Left ventricle myocardium inferior (tissue), 1 donor: Measurements from ENCODE around the gene TACR2. TPM values are rescaled to one million over a fixed set of nuclear protein-coding genes. Genes with fewer than 3 reads are reported as not detected.

Experiments
- DNase-seq: peaks from one replicate; pipeline ENCODE4 v3.0.0-alpha.2; 2020
- H3K27ac ChIP-seq: fragments of 200-600 bp; replicated peaks from 2 replicates; pipeline ENCODE4 v1.8.0; 2021
- H3K27me3 ChIP-seq: fragments of 200-600 bp; 2 replicates; pipeline ENCODE4 v1.8.0; 2021; ENCODE audit warnings: low read depth
- H3K36me3 ChIP-seq: fragments of 200-600 bp; 2 replicates; pipeline ENCODE4 v1.8.0; 2021
- H3K4me1 ChIP-seq: fragments of 200-600 bp; 2 replicates; pipeline ENCODE4 v1.8.0; 2021
- H3K4me3 ChIP-seq: fragments of 200-600 bp; 2 replicates; pipeline ENCODE4 v1.8.0; 2021; ENCODE audit warnings: mild to moderate bottlenecking, moderate library complexity
- H3K9me3 ChIP-seq: fragments of 200-600 bp; replicated peaks from 2 replicates; pipeline ENCODE4 v1.8.0; 2021
- CTCF ChIP-seq: fragments of 200-600 bp; IDR thresholded peaks from 2 replicates; pipeline ENCODE4 v1.8.0; 2021; ENCODE audit warnings: antibody characterized with exemption, mild to moderate bottlenecking, borderline replicate concordance
- intact Hi-C: fragments of 100-400 bp; cut with micrococcal nuclease; formaldehyde crosslinking; loops from one replicate; pipeline ENCODE4 v1.11.0; 2022
- total RNA-seq: library from RNA; stranded (reverse); fragmentation: NEBNext Ultra II Directional; extraction: Animal tissue kit (Norgen Biotek cat#: 25700); gene quantifications from one replicate; pipeline ENCODE4 v1.2.1, GENCODE V29; 2021
- donor health status: DM: no; HTN: yes; CAD: no; lungs with severe emphysema.

Gene TACR2
- total RNA-seq, 1 donor from 2014 or later, result not detected

DNA sequence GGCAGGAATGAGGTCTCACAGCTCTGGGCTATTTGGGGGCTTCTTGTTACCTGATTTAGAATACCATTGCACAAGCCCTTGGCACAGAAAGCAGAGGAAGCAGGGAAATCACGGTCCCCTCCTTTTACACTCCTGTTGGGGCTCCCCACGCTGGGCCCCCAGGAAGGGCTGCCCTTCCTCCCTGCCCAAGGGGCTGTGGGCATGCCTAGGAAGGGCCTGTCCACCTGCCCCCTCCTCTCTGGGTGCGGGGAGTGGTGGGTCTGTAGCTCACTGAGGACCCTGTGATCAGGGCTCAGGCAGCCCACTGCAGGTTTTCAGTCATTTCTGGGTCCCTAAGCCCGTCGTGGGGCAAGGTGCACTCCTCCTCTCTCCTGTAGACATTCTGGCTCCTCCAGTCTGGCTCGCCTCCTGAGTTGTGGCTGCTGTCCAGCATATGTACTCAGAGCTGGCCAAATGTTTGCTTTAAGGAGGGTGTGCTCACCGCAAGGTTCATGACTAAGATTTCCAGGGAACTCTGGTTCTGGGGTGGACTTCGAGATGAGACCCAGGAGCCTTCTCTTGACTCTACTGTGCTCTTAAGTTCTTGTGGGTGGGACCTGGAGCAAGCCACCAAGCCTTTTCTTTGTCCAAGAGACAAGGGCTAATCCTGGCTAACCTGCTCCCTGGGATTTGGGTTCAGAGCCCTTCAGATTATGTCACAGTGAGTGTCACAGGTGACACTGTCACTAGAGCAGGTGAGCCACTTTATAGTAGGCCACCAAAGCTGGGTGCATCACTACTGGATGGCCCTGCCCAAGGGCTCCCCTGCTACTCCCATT, 56.0 kb downstream of the TACR2 start:
- H3K4me3 ChIP-seq, result no peak overlapping the region
- H3K9me3 ChIP-seq, result no peaks in the 10 kb centered on the region
- intact Hi-C loops, result no loop called here
- peaks cover 66% of the 10 kb centered on the region for H3K4me1 ChIP-seq
- peak overlapping the region; percentile 78 for H3K27ac ChIP-seq
- TF ChIP-seq CTCF, result no peak
- H3K27me3 ChIP-seq, result no peaks in the 10 kb centered on the region
- peaks cover 13% of the 10 kb centered on the region for H3K36me3 ChIP-seq
- peak; percentile 74 for DNase-seq

DNA sequence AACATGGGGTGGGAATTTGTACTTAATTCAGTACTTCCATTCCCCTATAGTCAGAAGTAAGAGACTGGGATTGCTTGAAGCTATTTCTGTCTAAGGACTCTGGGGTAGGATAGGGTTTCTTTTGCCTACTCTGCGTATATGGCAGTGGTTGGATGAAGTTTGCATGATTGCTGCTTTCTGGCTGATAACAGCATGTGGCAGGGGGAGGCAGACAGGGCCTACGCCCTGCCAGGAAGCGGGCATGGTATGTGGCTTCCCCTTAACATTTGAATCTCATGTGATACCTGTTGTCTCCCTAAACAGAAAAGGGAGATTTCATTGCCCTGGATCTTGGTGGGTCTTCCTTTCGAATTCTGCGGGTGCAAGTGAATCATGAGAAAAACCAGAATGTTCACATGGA, 57.1 kb downstream of the TACR2 start:
- H3K27ac ChIP-seq, result peak overlapping the region; percentile 78
- no peaks in the 10 kb centered on the region for H3K9me3 ChIP-seq
- peaks cover 2% of the 10 kb centered on the region for H3K36me3 ChIP-seq
- no peaks in the 10 kb centered on the region for H3K27me3 ChIP-seq
- H3K4me1 ChIP-seq, result peaks cover 66% of the 10 kb centered on the region
- intact Hi-C loops, result no loop called here
- no peak overlapping the region for H3K4me3 ChIP-seq
- DNase-seq, result no peak
- TF ChIP-seq CTCF, result no peak

- peak overlapping the region; percentile 78 for H3K27ac ChIP-seq
- intact Hi-C loops, result no loop called here
These were observed 57.6 kb downstream of the TACR2 start for GRCh38 chr10:69359148-69359547.

GRCh38 chr10:69358148-69358795, 58.4 kb downstream of the TACR2 start:
- intact Hi-C loops, result no loop called here
- Histone ChIP-seq H3K4me1 (peaks cover 54% of the 10 kb centered on the region), H3K27me3 (no peaks in the 10 kb centered on the region), H3K36me3 (no peaks in the 10 kb centered on the region), H3K27ac (no peak overlapping the region), H3K9me3 (no peaks in the 10 kb centered on the region), H3K4me3 (no peak overlapping the region)
- DNase-seq, result no peak
- TF ChIP-seq CTCF, result peak; percentile 14

More at GRCh38 chr10:69359148-69359547, 57.6 kb downstream of the TACR2 start:
- no peak for DNase-seq
- no peaks in the 10 kb centered on the region for H3K9me3 ChIP-seq
- no peaks in the 10 kb centered on the region for H3K36me3 ChIP-seq
- no peaks in the 10 kb centered on the region for H3K27me3 ChIP-seq
- no peak overlapping the region for H3K4me3 ChIP-seq
- peaks cover 63% of the 10 kb centered on the region for H3K4me1 ChIP-seq
- no peak for TF ChIP-seq CTCF

GRCh38 chr10:69356187-69356586, 60.5 kb downstream of the TACR2 start:
- peaks cover 34% of the 10 kb centered on the region for H3K4me1 ChIP-seq
- DNase-seq, result no peak
- H3K36me3 ChIP-seq, result peaks cover 6% of the 10 kb centered on the region
- H3K4me3 ChIP-seq, result no peak overlapping the region
- intact Hi-C loops, result no loop called here
- no peak for TF ChIP-seq CTCF
- no peaks in the 10 kb centered on the region for H3K9me3 ChIP-seq
- H3K27me3 ChIP-seq, result no peaks in the 10 kb centered on the region
- no peak overlapping the region for H3K27ac ChIP-seq
